HUES6 (cell line): Measurements from ENCODE around the gene COA8.

Experiments used
- H3K27ac ChIP-seq: 2 replicates; pipeline ENCODE4 v1.7.0; 2013; ENCODE audit warnings: low read depth, mild to moderate bottlenecking, low read length, inconsistent platforms
- H3K27me3 ChIP-seq: 2 replicates; pipeline ENCODE4 v1.6.1; 2013; ENCODE audit warnings: low read length; ENCODE audit not compliant: control insufficient read depth, insufficient read depth
- H3K36me3 ChIP-seq: 2 replicates; pipeline ENCODE4 v1.6.1; 2013; ENCODE audit warnings: low read length; ENCODE audit not compliant: control insufficient read depth, insufficient read depth
- H3K4me1 ChIP-seq: 2 replicates; pipeline ENCODE4 v1.6.1; 2013; ENCODE audit warnings: low read length; ENCODE audit not compliant: control insufficient read depth, insufficient read depth
- H3K4me3 ChIP-seq: 2 replicates; pipeline ENCODE4 v1.5.1; 2013; ENCODE audit warnings: low read depth, low read length
- H3K9ac ChIP-seq: one replicate; pipeline ENCODE4 v1.6.1; 2013; ENCODE audit warnings: mild to moderate bottlenecking, low read length
- H3K9me3 ChIP-seq: 2 replicates; pipeline ENCODE4 v1.6.1; 2013; ENCODE audit warnings: low read depth, low read length; ENCODE audit not compliant: control insufficient read depth, insufficient read depth

The COA8 gene

GRCh38 chr14:103533999-103534575 is 28.7 kb upstream of the COA8 start:
- H3K4me3 ChIP-seq = no peak overlapping the region
- H3K9me3 ChIP-seq = no peaks in the 10 kb centered on the region
- peaks cover 8% of the 10 kb centered on the region for H3K4me1 ChIP-seq
- no peaks in the 10 kb centered on the region for H3K27me3 ChIP-seq
- peaks cover 31% of the 10 kb centered on the region for H3K36me3 ChIP-seq
- no peak overlapping the region for H3K27ac ChIP-seq
- no peak overlapping the region for H3K9ac ChIP-seq

- H3K9ac ChIP-seq = no peak overlapping the region
- peaks cover 31% of the 10 kb centered on the region for H3K36me3 ChIP-seq
- H3K4me3 ChIP-seq = no peak overlapping the region
- no peaks in the 10 kb centered on the region for H3K27me3 ChIP-seq
- H3K4me1 ChIP-seq = peaks cover 6% of the 10 kb centered on the region
- no peaks in the 10 kb centered on the region for H3K9me3 ChIP-seq
- no peak overlapping the region for H3K27ac ChIP-seq
Measured at GRCh38 chr14:103534576-103535061, 28.1 kb upstream of the COA8 start.

GRCh38 chr14:103535081-103535890 is 27.5 kb upstream of the COA8 start:
- Histone ChIP-seq H3K36me3 (peaks cover 31% of the 10 kb centered on the region), H3K9ac (no peak overlapping the region), H3K27ac (no peak overlapping the region)

GRCh38 chr14:103535891-103536565 is 26.7 kb upstream of the COA8 start:
- H3K4me1 ChIP-seq = peaks cover 5% of the 10 kb centered on the region
- no peak overlapping the region for H3K4me3 ChIP-seq
- H3K9me3 ChIP-seq = no peaks in the 10 kb centered on the region
- peaks cover 29% of the 10 kb centered on the region for H3K36me3 ChIP-seq
- H3K9ac ChIP-seq = no peak overlapping the region
- H3K27me3 ChIP-seq = no peaks in the 10 kb centered on the region
- H3K27ac ChIP-seq = no peak overlapping the region

More at GRCh38 chr14:103535081-103535890, 27.5 kb upstream of the COA8 start:
- Histone ChIP-seq H3K9me3 (no peaks in the 10 kb centered on the region), H3K4me3 (no peak overlapping the region), H3K4me1 (peaks cover 1% of the 10 kb centered on the region), H3K27me3 (no peaks in the 10 kb centered on the region)

GRCh38 chr14:103536693-103537092 is 26.1 kb upstream of the COA8 start:
- Histone ChIP-seq H3K9ac (no peak overlapping the region), H3K4me3 (no peak overlapping the region), H3K9me3 (no peaks in the 10 kb centered on the region), H3K27ac (no peak overlapping the region), H3K4me1 (peaks cover 12% of the 10 kb centered on the region), H3K27me3 (no peaks in the 10 kb centered on the region), H3K36me3 (peaks cover 26% of the 10 kb centered on the region)

GRCh38 chr14:103537175-103537990 is 25.4 kb upstream of the COA8 start:
- H3K36me3 ChIP-seq = peaks cover 22% of the 10 kb centered on the region
- H3K9ac ChIP-seq = no peak overlapping the region
- no peaks in the 10 kb centered on the region for H3K9me3 ChIP-seq
- peaks cover 18% of the 10 kb centered on the region for H3K4me1 ChIP-seq
- H3K27ac ChIP-seq = no peak overlapping the region
- H3K27me3 ChIP-seq = no peaks in the 10 kb centered on the region
- no peak overlapping the region for H3K4me3 ChIP-seq

- Histone ChIP-seq H3K36me3 (peaks cover 18% of the 10 kb centered on the region), H3K4me1 (peaks cover 28% of the 10 kb centered on the region), H3K27me3 (no peaks in the 10 kb centered on the region), H3K4me3 (no peak overlapping the region), H3K9me3 (no peaks in the 10 kb centered on the region), H3K27ac (no peak overlapping the region), H3K9ac (no peak overlapping the region)
Measured at GRCh38 chr14:103538291-103539055, 24.3 kb upstream of the COA8 start.

- H3K27me3 ChIP-seq = no peaks in the 10 kb centered on the region
- no peaks in the 10 kb centered on the region for H3K9me3 ChIP-seq
- H3K36me3 ChIP-seq = peaks cover 15% of the 10 kb centered on the region
- H3K4me1 ChIP-seq = peaks cover 34% of the 10 kb centered on the region
- H3K27ac ChIP-seq = no peak overlapping the region
- H3K4me3 ChIP-seq = no peak overlapping the region
- no peak overlapping the region for H3K9ac ChIP-seq
Measured at GRCh38 chr14:103539056-103539825, 23.5 kb upstream of the COA8 start.

- H3K4me1 ChIP-seq = peaks cover 39% of the 10 kb centered on the region
- H3K36me3 ChIP-seq = no peaks in the 10 kb centered on the region
- H3K27me3 ChIP-seq = no peaks in the 10 kb centered on the region
- H3K9ac ChIP-seq = no peak overlapping the region
- no peak overlapping the region for H3K27ac ChIP-seq
- H3K4me3 ChIP-seq = no peak overlapping the region
- no peaks in the 10 kb centered on the region for H3K9me3 ChIP-seq
Measured at GRCh38 chr14:103540821-103541708, 21.7 kb upstream of the COA8 start.
